Activated T-cell treated with anti-CD3 and anti-CD28 coated beads, Interleukin-2, amount 50 U/mL, for 24 hours (primary cell): ENCODE results near the gene PLA2G2E.

ENCODE experiments used
- DNase-seq: peaks from one replicate; pipeline ENCODE4 v3.0.0-alpha.2; 2020
- H3K27ac Mint-ChIP-seq: 2 replicates; pipeline ENCODE4 v1.8.0; 2020; ENCODE audit warnings: mild to moderate bottlenecking, mixed read lengths
- H3K27me3 Mint-ChIP-seq: 2 replicates; pipeline ENCODE4 v1.8.0; 2020; ENCODE audit warnings: mixed read lengths
- H3K36me3 Mint-ChIP-seq: 2 replicates; pipeline ENCODE4 v1.8.0; 2020; ENCODE audit warnings: low read depth, mixed read lengths
- H3K4me1 Mint-ChIP-seq: 2 replicates; pipeline ENCODE4 v1.8.0; 2020; ENCODE audit warnings: low read depth, mixed read lengths
- H3K4me3 Mint-ChIP-seq: 2 replicates; pipeline ENCODE4 v1.8.0; 2020; ENCODE audit warnings: mild to moderate bottlenecking, moderate library complexity, mixed read lengths
- H3K9me3 Mint-ChIP-seq: 2 replicates; pipeline ENCODE4 v1.8.0; 2020; ENCODE audit warnings: mixed read lengths

Gene PLA2G2E

DNA sequence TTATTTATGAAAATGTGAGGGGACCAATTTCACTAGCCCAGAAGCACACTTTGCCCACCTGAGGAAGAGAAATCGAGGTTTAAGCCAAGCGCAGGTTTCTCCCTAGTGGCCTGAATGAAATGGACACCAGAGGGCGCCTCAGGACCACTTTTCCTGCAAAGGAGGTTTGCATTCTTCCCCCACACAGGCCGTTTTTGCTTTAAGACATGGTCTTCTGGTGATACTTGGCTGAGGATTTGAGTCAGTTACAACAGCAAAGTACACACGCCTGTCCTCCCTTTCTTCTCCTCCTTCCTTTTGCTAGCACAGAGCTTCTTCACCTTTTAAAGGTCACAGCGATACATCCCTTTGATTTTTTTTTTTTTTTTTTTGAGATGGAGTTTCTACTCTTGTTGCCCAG, 5.4 kb downstream of the PLA2G2E start:
- no peak overlapping the region for H3K27ac Mint-ChIP-seq
- peaks cover 2% of the 10 kb centered on the region for H3K4me1 Mint-ChIP-seq
- H3K4me3 Mint-ChIP-seq: no peak overlapping the region
- no peaks in the 10 kb centered on the region for H3K9me3 Mint-ChIP-seq
- H3K27me3 Mint-ChIP-seq: no peaks in the 10 kb centered on the region
- DNase-seq: peak; percentile 85
- peaks cover 22% of the 10 kb centered on the region for H3K36me3 Mint-ChIP-seq

DNA sequence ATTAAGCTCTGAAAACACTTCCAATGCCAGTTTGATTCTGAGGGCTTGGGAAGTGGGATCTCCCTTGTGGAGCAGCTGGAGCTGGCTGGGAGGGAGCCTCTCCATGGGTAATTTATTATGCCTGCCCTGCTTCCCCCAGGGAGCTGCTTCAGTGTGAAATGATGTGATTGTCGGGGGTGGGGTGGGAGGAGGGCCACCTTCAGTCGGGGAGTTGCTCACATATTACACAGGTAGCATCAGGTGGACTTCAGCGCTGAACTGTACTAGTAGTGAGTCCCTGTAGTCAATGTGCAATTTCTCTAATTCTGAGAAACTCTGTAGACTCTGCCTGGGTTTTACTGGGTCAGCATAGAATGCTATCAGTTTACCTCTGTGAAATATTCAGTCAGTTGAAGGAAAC, 12.8 kb downstream of the PLA2G2E start:
- Mint-ChIP-seq H3K36me3 (peaks cover 94% of the 10 kb centered on the region), H3K4me1 (no peaks in the 10 kb centered on the region), H3K27me3 (no peaks in the 10 kb centered on the region), H3K9me3 (no peaks in the 10 kb centered on the region), H3K4me3 (no peak overlapping the region), H3K27ac (no peak overlapping the region)
- no peak for DNase-seq

DNA sequence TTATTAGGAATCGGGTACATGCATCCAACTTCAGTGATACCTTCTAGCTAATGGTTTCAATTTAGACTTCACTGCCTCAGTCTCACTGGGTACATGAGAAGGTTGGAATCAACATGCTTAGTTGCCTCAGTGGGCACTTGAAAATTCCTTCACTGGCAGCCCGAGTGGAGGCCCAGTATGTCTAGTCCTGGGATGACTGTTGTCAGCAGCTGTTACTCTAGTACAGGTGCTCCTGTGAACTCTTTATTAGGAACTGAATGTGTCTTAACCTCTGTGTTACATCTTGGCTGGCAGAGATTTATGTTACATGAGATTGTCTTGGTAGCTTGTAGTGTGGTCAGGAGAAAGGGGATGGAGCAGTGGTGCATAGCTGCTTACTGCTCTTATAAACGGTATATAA, 13.4 kb downstream of the PLA2G2E start:
- peak overlapping the region; percentile 23 for H3K27ac Mint-ChIP-seq
- H3K4me3 Mint-ChIP-seq: no peak overlapping the region

DNA sequence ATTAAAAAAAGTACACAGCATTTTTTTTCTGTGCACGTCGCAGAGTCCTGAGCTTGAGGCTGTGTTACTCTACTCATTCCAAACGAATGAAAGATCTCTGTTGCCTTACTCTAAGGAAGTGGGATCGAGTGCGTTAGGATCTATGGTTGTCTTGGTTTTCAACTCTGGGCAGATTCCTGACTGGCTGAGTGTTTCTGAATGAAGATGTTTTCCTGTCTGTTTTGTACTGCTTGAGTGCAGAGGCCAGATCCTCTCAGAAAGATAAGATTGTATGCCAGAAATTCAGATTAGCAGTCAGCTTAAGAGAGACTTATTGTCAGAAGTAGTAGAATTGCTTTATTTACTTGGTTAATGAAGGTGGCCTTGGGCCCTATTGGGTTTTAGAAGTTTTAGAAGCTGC, 14.0 kb downstream of the PLA2G2E start:
- DNase-seq: no peak
- H3K4me1 Mint-ChIP-seq: no peaks in the 10 kb centered on the region
- peaks cover 97% of the 10 kb centered on the region for H3K36me3 Mint-ChIP-seq
- H3K27me3 Mint-ChIP-seq: no peaks in the 10 kb centered on the region
- no peak overlapping the region for H3K4me3 Mint-ChIP-seq
- no peak overlapping the region for H3K27ac Mint-ChIP-seq
- no peaks in the 10 kb centered on the region for H3K9me3 Mint-ChIP-seq

More for the DNA sequence above, 13.4 kb downstream of the PLA2G2E start:
- H3K27me3 Mint-ChIP-seq: no peaks in the 10 kb centered on the region
- no peaks in the 10 kb centered on the region for H3K9me3 Mint-ChIP-seq
- DNase-seq: no peak
- H3K36me3 Mint-ChIP-seq: peaks cover 96% of the 10 kb centered on the region
- H3K4me1 Mint-ChIP-seq: no peaks in the 10 kb centered on the region

DNA sequence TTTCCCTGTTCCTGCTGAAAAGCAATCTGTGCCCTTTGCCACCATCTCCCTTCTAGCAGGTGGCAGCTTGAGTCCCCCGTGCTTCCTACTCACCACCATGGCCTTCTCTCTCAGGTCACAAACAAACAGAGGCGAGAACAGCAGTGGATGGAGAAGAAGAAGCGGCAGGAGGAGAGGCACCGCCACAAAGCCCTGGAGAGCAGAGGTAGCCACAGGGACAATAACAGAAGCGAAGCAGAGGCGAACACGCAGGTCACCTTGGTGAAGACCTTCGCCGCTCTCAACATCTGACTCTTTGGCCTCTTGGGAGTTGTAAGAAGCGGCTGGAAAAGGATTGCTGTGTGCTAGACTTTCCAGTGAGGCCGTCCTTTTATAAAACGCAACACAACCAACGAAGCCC, 16.0 kb downstream of the PLA2G2E start:
- no peak for DNase-seq
- Mint-ChIP-seq H3K27ac (no peak overlapping the region), H3K4me3 (no peak overlapping the region), H3K27me3 (no peaks in the 10 kb centered on the region), H3K9me3 (no peaks in the 10 kb centered on the region), H3K4me1 (no peaks in the 10 kb centered on the region), H3K36me3 (peaks cover 94% of the 10 kb centered on the region)

DNA sequence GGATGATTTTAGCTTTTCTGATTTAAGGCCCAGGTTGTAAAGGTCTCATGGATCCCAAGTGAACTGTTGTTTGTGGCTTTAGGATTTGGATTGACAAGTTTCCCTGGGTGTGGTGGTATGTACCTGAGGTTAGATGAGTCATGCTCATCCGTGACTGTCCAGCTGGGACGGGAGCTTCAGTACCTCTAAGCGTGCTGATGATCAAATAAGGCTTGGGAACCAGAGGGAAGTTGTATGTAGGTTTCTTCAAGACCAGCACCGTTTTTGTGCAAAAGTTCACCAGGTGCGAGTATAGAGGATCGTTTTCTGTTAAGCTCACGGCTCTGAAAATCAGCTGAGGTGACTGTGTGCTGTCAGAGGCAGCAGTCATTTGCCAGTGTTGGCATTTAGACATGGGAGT, 19.8 kb downstream of the PLA2G2E start:
- no peak overlapping the region for H3K4me3 Mint-ChIP-seq
- H3K4me1 Mint-ChIP-seq: no peaks in the 10 kb centered on the region
- no peaks in the 10 kb centered on the region for H3K9me3 Mint-ChIP-seq
- no peak for DNase-seq
- peaks cover 90% of the 10 kb centered on the region for H3K36me3 Mint-ChIP-seq
- no peak overlapping the region for H3K27ac Mint-ChIP-seq
- no peaks in the 10 kb centered on the region for H3K27me3 Mint-ChIP-seq

DNA sequence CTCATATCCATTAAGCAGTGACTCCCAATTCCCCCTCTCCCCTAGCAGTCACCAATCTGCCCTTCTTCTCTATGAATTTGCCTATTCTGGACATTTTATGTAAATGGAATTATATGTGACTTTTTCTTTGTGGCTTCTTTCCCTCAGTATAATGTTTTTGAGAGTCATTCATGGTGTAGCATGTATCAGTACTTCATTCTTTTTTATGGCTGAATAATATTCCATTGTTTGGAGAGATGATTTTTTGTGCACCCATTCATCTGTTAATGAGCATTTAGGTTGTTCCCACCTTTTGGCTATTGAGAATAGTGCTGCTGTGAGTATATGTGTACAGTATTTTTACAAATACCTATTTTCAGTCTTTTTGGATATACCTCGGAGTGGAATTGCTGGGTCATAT, 21.8 kb downstream of the PLA2G2E start:
- no peak overlapping the region for H3K4me3 Mint-ChIP-seq
- no peak for DNase-seq
- H3K9me3 Mint-ChIP-seq: no peaks in the 10 kb centered on the region
- H3K27me3 Mint-ChIP-seq: no peaks in the 10 kb centered on the region
- H3K4me1 Mint-ChIP-seq: no peaks in the 10 kb centered on the region
- H3K36me3 Mint-ChIP-seq: peaks cover 86% of the 10 kb centered on the region
- peak overlapping the region; percentile 29 for H3K27ac Mint-ChIP-seq

DNA sequence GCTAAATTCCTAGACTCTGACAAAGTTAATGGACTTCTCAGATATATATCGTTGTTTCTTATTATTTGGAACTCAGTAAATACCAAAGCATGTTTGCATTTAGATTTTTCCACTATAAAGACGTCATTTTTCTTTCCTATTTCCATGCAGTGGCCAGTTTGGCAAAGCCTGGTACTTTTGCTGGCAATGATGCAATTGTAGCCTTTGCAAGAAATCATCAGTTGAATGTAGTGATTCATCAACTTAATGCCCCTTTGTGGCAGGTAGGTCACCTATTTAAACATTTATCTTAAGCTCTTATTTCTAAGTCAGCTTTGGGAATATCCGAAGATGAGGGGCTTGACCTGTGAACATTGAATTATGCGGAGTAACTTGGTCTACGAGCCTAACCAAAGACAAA, 29.2 kb downstream of the PLA2G2E start:
- H3K27ac Mint-ChIP-seq: no peak overlapping the region
- H3K4me1 Mint-ChIP-seq: peaks cover 9% of the 10 kb centered on the region
- no peaks in the 10 kb centered on the region for H3K9me3 Mint-ChIP-seq
- H3K4me3 Mint-ChIP-seq: no peak overlapping the region
- peaks cover 81% of the 10 kb centered on the region for H3K36me3 Mint-ChIP-seq
- DNase-seq: no peak
- no peaks in the 10 kb centered on the region for H3K27me3 Mint-ChIP-seq

DNA sequence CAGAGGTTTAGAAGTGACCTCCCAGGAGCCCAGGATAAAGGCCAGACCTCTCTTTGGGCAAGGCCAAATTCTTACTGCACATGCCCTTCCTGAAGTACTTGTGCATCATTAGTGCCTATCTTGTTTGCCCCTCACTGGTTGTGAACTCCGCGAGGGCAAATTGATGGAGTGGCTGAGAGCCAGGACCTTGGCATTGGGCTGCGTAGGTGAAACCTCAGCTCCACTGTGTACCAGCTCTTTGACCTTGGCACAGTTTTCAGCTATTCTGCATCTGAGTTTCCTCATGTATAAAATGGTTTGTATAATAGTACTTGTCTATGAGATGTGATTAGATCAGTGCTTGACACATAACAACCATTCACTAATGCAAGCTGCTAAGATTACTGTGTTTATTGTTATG, 29.7 kb downstream of the PLA2G2E start:
- Mint-ChIP-seq H3K9me3 (no peaks in the 10 kb centered on the region), H3K4me1 (peaks cover 10% of the 10 kb centered on the region), H3K27me3 (no peaks in the 10 kb centered on the region), H3K36me3 (peaks cover 76% of the 10 kb centered on the region), H3K4me3 (no peak overlapping the region), H3K27ac (no peak overlapping the region)
- no peak for DNase-seq

DNA sequence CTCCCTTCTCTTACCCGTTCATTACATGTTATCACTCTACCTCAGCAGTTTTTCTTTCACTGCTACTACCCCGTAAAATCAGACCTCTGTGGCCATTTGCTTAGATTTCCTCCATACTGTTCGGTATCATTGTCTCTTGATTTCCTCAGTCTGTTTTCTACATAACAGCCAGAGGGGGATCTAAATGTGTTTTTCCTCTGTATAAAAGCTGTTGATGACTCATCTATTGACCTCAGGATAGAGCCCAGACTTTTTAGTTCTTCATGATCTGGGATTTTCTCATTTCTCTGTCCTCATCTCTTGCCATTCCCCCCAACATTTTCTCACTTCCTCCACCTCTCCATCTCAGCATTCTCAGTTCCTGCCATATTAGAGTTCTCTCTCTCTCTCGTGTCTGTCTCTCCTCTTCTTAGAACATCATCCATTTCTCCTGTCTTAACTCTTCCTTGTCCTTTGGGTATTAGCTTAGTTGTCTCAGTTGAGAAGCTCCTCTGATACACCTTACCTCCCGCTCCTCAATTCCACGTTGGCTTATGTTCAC, 30.7 kb downstream of the PLA2G2E start:
- Mint-ChIP-seq H3K36me3 (peaks cover 75% of the 10 kb centered on the region), H3K27ac (peak overlapping the region; percentile 1), H3K27me3 (no peaks in the 10 kb centered on the region), H3K4me1 (peaks cover 19% of the 10 kb centered on the region), H3K4me3 (no peak overlapping the region), H3K9me3 (no peaks in the 10 kb centered on the region)
- no peak for DNase-seq

DNA sequence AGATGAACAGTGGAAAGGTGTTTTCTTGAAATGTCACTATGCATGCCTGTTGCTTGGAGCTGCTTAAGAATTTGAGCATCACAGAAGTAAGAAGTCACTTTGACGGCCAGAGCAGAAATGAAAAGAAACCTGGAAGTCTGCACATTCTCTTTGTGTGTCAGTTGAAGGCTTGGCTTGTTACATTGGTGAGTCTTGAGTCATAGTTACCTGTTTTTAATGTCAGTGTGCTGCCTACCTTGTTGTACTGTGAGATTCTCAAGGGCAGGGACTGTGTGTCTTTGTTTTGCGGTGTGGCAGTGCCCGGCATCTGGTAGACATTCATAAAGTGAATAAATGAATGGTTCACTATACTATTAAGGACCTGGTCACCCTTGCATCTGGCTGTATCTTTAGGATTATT, 31.3 kb downstream of the PLA2G2E start:
- no peak overlapping the region for H3K4me3 Mint-ChIP-seq
- no peaks in the 10 kb centered on the region for H3K27me3 Mint-ChIP-seq
- peaks cover 75% of the 10 kb centered on the region for H3K36me3 Mint-ChIP-seq
- H3K27ac Mint-ChIP-seq: no peak overlapping the region
- no peaks in the 10 kb centered on the region for H3K9me3 Mint-ChIP-seq
- no peak for DNase-seq
- H3K4me1 Mint-ChIP-seq: peaks cover 23% of the 10 kb centered on the region

DNA sequence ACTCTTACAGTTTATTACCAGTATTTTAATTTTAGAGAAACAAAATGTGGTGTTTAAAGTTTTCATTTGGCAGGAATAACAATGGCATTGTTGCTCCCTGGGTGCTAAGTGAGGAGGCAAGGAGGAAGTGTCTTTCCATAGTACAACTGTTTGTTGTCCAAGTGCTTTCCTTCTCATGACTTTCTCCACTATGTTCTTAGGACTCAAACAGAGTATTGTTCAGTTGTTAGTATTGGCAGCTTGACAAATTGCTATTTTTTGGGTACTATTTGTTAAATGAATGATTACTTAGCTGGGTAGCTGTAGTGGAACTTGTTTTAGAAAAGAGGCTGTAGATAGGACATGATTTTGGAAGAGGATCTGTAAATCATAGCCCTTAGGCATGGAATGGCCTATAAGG, 33.8 kb downstream of the PLA2G2E start:
- H3K36me3 Mint-ChIP-seq: peaks cover 69% of the 10 kb centered on the region
- peaks cover 40% of the 10 kb centered on the region for H3K4me1 Mint-ChIP-seq
- DNase-seq: no peak
- H3K27ac Mint-ChIP-seq: no peak overlapping the region
- no peaks in the 10 kb centered on the region for H3K27me3 Mint-ChIP-seq
- no peaks in the 10 kb centered on the region for H3K9me3 Mint-ChIP-seq
- H3K4me3 Mint-ChIP-seq: no peak overlapping the region

DNA sequence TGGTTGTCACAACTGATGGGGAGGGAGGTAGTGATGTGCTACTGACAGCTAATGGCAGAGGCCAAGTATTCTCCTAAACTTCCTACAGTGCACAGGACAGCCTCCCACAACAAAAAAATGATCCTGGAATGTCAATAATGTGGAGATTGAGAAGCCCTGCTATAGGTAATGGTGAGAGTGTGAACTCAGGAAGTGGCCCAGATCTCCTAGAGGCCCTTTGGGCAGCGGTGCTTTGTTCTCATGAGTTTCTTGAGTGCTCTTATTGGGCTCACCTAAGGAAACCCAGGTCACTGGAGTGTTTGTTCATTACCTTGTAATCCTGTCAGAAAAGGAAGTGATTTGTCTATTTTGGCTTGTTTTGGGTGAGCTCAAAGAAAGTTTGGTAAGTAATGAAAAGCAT, 35.3 kb downstream of the PLA2G2E start:
- Mint-ChIP-seq H3K27ac (no peak overlapping the region), H3K36me3 (peaks cover 68% of the 10 kb centered on the region), H3K9me3 (no peaks in the 10 kb centered on the region), H3K4me3 (no peak overlapping the region), H3K4me1 (peaks cover 53% of the 10 kb centered on the region), H3K27me3 (no peaks in the 10 kb centered on the region)
- DNase-seq: no peak

DNA sequence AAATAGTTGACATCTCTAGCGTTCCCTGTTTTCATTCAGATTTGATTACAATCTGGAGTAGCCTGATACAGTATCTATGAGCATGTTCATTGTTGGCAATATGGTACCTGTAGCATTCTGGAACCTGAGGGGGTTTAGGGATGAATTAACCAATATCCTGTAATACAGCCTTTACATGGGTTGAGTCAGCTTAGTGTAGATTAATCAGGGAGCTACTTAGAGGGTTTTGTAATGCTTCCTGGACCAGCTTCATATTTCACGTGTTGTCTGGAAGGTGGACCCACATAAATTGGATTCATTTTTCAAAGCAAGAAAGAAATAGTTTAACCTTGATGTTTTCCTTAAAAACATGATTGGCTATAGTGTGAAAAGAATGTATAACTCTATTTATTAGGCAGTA, 37.6 kb downstream of the PLA2G2E start:
- H3K36me3 Mint-ChIP-seq: peaks cover 51% of the 10 kb centered on the region
- no peaks in the 10 kb centered on the region for H3K9me3 Mint-ChIP-seq
- H3K4me3 Mint-ChIP-seq: no peak overlapping the region
- DNase-seq: no peak
- no peaks in the 10 kb centered on the region for H3K27me3 Mint-ChIP-seq
- no peak overlapping the region for H3K27ac Mint-ChIP-seq
- H3K4me1 Mint-ChIP-seq: peaks cover 60% of the 10 kb centered on the region

DNA sequence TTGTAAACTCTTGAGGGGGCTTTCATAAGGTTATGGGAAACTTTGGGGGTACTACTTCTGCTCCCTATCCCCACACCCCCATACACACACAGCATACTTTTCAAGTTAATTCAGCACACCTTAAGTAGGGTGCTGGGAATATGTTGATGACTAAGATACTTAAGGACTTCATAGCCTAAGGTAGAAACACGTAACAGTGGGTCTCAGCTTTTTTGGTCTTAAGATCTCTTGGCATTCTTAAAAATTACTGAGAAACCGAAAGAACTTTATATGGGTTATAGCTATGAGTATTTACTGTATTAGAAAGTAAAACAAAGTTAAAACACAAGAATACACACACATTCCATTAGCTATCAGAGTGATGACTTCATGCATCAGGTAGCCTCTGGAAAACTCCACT, 39.1 kb downstream of the PLA2G2E start:
- DNase-seq: no peak
- Mint-ChIP-seq H3K27me3 (no peaks in the 10 kb centered on the region), H3K4me1 (peaks cover 56% of the 10 kb centered on the region)

More for the DNA sequence above, 39.1 kb downstream of the PLA2G2E start:
- H3K36me3 Mint-ChIP-seq: peaks cover 43% of the 10 kb centered on the region
- H3K9me3 Mint-ChIP-seq: no peaks in the 10 kb centered on the region
- H3K4me3 Mint-ChIP-seq: peak overlapping the region; percentile 88
- peak overlapping the region; percentile 33 for H3K27ac Mint-ChIP-seq
